IMR-90 (cell line): Measurements from ENCODE around the gene TXNDC11. TPM values are rescaled to one million over a fixed set of nuclear protein-coding genes. Genes with fewer than 3 reads are reported as not detected.

ENCODE experiments used
- ATAC-seq: fragments of 200-7000 bp; cut with Tn5 transposase; 2 replicates; pipeline ENCODE4 v1.9.1; 2020; ENCODE audit warnings: low read depth, mild to moderate bottlenecking, moderate library complexity
- BruUV-seq: library from RNA; stranded (reverse); fragments of 400-500 nt; replicated peaks from 2 replicates; lab custom pipeline; 2021; lab: Mats Ljungman, UMichigan
- CTCF ChIA-PET: fragments of 300-600 bp; formaldehyde crosslinking; extraction: SDS; loops from one replicate; lab custom pipeline; 2021; ENCODE audit warnings: antibody characterized with exemption; lab: Yijun Ruan, JAX
- POLR2A ChIA-PET: fragments of 300-600 bp; sonication (Branson Sonifier 250); formaldehyde crosslinking; loops from one replicate; lab custom pipeline; 2022; ENCODE audit warnings: antibody characterized with exemption; ENCODE audit not compliant: unreplicated experiment; lab: Charles Lee
- DNase-seq: peaks from one replicate; pipeline ENCODE4 v3.0.0; 2013
- H2AFZ ChIP-seq: replicated peaks from 2 replicates; pipeline ENCODE3; 2013; ENCODE audit warnings: low read length, mild to moderate bottlenecking; ENCODE audit not compliant: poor library complexity
- H2AK5ac ChIP-seq: 2 replicates; pipeline ENCODE4 v1.6.1; 2013; ENCODE audit warnings: low read depth, low read length, inconsistent platforms
- H2AK9ac ChIP-seq: replicated peaks from 2 replicates; pipeline ENCODE3; 2013; ENCODE audit warnings: mild to moderate bottlenecking, low read depth, low read length, moderate library complexity; ENCODE audit not compliant: poor library complexity
- H2BK120ac ChIP-seq: 2 replicates; pipeline ENCODE4 v1.6.1; 2013; ENCODE audit warnings: low read depth, low read length, inconsistent platforms
- H2BK15ac ChIP-seq: 3 replicates; pipeline ENCODE4 v1.6.1; 2013; ENCODE audit warnings: low read depth, low read length, inconsistent platforms
- H2BK20ac ChIP-seq: 2 replicates; pipeline ENCODE4 v1.6.1; 2013; ENCODE audit warnings: low read depth, mild to moderate bottlenecking, inconsistent platforms, low read length, moderate library complexity
- H2BK5ac ChIP-seq: 2 replicates; pipeline ENCODE4 v1.6.1; 2013; ENCODE audit warnings: mild to moderate bottlenecking, low read depth, low read length, inconsistent platforms; ENCODE audit not compliant: poor library complexity, severe bottlenecking
- H3K14ac ChIP-seq: replicated peaks from 2 replicates; pipeline ENCODE4 v1.6.1; 2013; ENCODE audit warnings: low read depth, low read length, inconsistent platforms
- H3K18ac ChIP-seq: 2 replicates; pipeline ENCODE4 v1.6.1; 2013; ENCODE audit warnings: low read depth, low read length, control low read depth
- H3K23ac ChIP-seq: 2 replicates; pipeline ENCODE4 v1.6.1; 2013; ENCODE audit warnings: low read depth, low read length, inconsistent platforms
- H3K27ac ChIP-seq: 2 replicates; pipeline ENCODE4 v1.5.1; 2013; ENCODE audit warnings: mild to moderate bottlenecking, control low read depth, low read length; ENCODE audit not compliant: insufficient read depth
- H3K27me3 ChIP-seq: 2 replicates; pipeline ENCODE4 v1.6.1; 2013; ENCODE audit warnings: low read length; ENCODE audit not compliant: control insufficient read depth, insufficient read depth
- H3K36me3 ChIP-seq: 2 replicates; pipeline ENCODE4 v1.6.1; 2013; ENCODE audit warnings: low read length, mixed read lengths; ENCODE audit not compliant: control insufficient read depth, insufficient read depth
- H3K4ac ChIP-seq: 2 replicates; pipeline ENCODE4 v1.6.1; 2013; ENCODE audit warnings: low read depth, low read length, inconsistent platforms
- H3K4me1 ChIP-seq: 2 replicates; pipeline ENCODE4 v1.6.1; 2013; ENCODE audit warnings: low read length, mixed read lengths; ENCODE audit not compliant: control insufficient read depth, insufficient read depth
- H3K4me2 ChIP-seq: 2 replicates; pipeline ENCODE4 v1.6.1; 2013; ENCODE audit warnings: low read depth, mild to moderate bottlenecking, control low read depth, low read length, moderate library complexity
- H3K4me3 ChIP-seq: 2 replicates; pipeline ENCODE4 v1.5.1; 2013; ENCODE audit warnings: low read depth, mild to moderate bottlenecking, control low read depth, low read length, moderate library complexity; ENCODE audit not compliant: insufficient read depth
- H3K56ac ChIP-seq: 2 replicates; pipeline ENCODE4 v1.6.1; 2013; ENCODE audit warnings: low read length, inconsistent platforms; ENCODE audit not compliant: insufficient read depth; ENCODE audit errors: extremely low read depth
- H3K79me1 ChIP-seq, 2 experiments: 2 replicates each; pipeline ENCODE4 v1.6.1; 2013; ENCODE audit warnings: low read length in 2 of 2, inconsistent platforms in 1 of 2, low read depth in 1 of 2
- H3K9ac ChIP-seq: 2 replicates; pipeline ENCODE4 v1.6.1; 2013; ENCODE audit warnings: low read depth, low read length, control low read depth
- H3K9me1 ChIP-seq: 2 replicates; pipeline ENCODE4 v1.6.1; 2013; ENCODE audit warnings: low read length, inconsistent platforms; ENCODE audit not compliant: insufficient read depth
- H3K9me3 ChIP-seq: 2 replicates; pipeline ENCODE4 v1.6.1; 2013; ENCODE audit warnings: low read length; ENCODE audit not compliant: control insufficient read depth, insufficient read depth
- H4K20me1 ChIP-seq: 2 replicates; pipeline ENCODE4 v1.6.1; 2013; ENCODE audit warnings: low read length, inconsistent platforms; ENCODE audit not compliant: insufficient read depth
- H4K5ac ChIP-seq: 2 replicates; pipeline ENCODE4 v1.6.1; 2013; ENCODE audit warnings: mild to moderate bottlenecking, low read depth, low read length, control low read depth
- H4K8ac ChIP-seq, 2 experiments: 2 replicates each; pipeline ENCODE4 v1.6.1; 2013; ENCODE audit warnings: low read depth in 2 of 2, low read length in 2 of 2, control low read depth in 1 of 2, inconsistent platforms in 1 of 2
- H4K91ac ChIP-seq: 2 replicates; pipeline ENCODE4 v1.6.1; 2013; ENCODE audit warnings: low read depth, low read length, inconsistent platforms; ENCODE audit not compliant: insufficient read depth
- BHLHE40 ChIP-seq: fragments of 150-350 bp; IDR thresholded peaks from 2 replicates; pipeline ENCODE4 v1.6.1; 2016; ENCODE audit warnings: mild to moderate bottlenecking, low read depth, low read length
- CEBPB ChIP-seq: IDR thresholded peaks from 2 replicates; pipeline ENCODE4 v1.6.1; 2012; ENCODE audit warnings: low read depth, low read length, improper control_type of control experiment
- CHD1 ChIP-seq: IDR thresholded peaks from 2 replicates; pipeline ENCODE4 v1.6.1; 2012; ENCODE audit warnings: low read depth, low read length, improper control_type of control experiment
- CTCF ChIP-seq: conservative IDR thresholded peaks from 2 replicates; pipeline ENCODE4 v1.5.1; 2012; ENCODE audit warnings: mild to moderate bottlenecking, low read depth, low read length, improper control_type of control experiment
- ELK1 ChIP-seq: fragments of 150-350 bp; IDR thresholded peaks from 2 replicates; pipeline ENCODE4 v1.6.1; 2016; ENCODE audit warnings: low read depth, mild to moderate bottlenecking, low read length, moderate library complexity, borderline replicate concordance
- MAFK ChIP-seq: IDR thresholded peaks from 2 replicates; pipeline ENCODE4 v1.6.1; 2012; ENCODE audit warnings: low read depth, low read length, improper control_type of control experiment
- MAZ ChIP-seq: IDR thresholded peaks from 2 replicates; pipeline ENCODE4 v1.6.1; 2012; ENCODE audit warnings: low read depth, mild to moderate bottlenecking, low read length, improper control_type of control experiment, moderate library complexity, borderline replicate concordance
- POLR2A ChIP-seq: IDR thresholded peaks from 2 replicates; pipeline ENCODE4 v1.6.1; 2012; ENCODE audit warnings: mild to moderate bottlenecking, low read depth, low read length
- RCOR1 ChIP-seq: IDR thresholded peaks from 2 replicates; pipeline ENCODE4 v1.6.1; 2012; ENCODE audit warnings: mild to moderate bottlenecking, low read length, improper control_type of control experiment; ENCODE audit not compliant: insufficient replicate concordance
- RFX5 ChIP-seq: IDR thresholded peaks from 2 replicates; pipeline ENCODE4 v1.8.0; 2012; ENCODE audit warnings: low read depth, mild to moderate bottlenecking, low read length, moderate library complexity
- SMC3 ChIP-seq: fragments of 150-350 bp; IDR thresholded peaks from 2 replicates; pipeline ENCODE4 v1.6.1; 2016; ENCODE audit warnings: low read depth, mild to moderate bottlenecking, antibody characterized with exemption, low read length, moderate library complexity
- USF2 ChIP-seq: fragments of 150-350 bp; IDR thresholded peaks from 2 replicates; pipeline ENCODE4 v1.6.1; 2017; ENCODE audit warnings: mild to moderate bottlenecking, antibody characterized with exemption, low read length, low read depth
- WGBS, 2 experiments: methylation state at CpG; one replicate each; pipeline versions ENCODE4 v1.1.5 to v1.1.7; 2013; ENCODE audit warnings: missing lambda C conversion rate in 2 of 2; ENCODE audit not compliant: insufficient read length in 1 of 2; ENCODE audit errors: extremely low coverage in 2 of 2; 5-methylcytosine and 5-hydroxymethylcytosine counted together
- dilution Hi-C: fragments of 300-500 bp; cut with HindIII; formaldehyde crosslinking; loops from one replicate; pipeline ENCODE4 v1.14.3; 2018; ENCODE audit warnings: low sequenced_read_pairs; ENCODE audit not compliant: unreplicated experiment
- in situ Hi-C: fragments of 300-500 bp; cut with MboI; formaldehyde crosslinking; loops from 3 replicates; pipeline ENCODE4 v1.14.3; 2019; ENCODE audit warnings: low sequenced_read_pairs, inconsistent platforms, mixed read lengths
- intact Hi-C: fragments of 100-400 bp; cut with micrococcal nuclease; formaldehyde crosslinking; loops from 2 replicates; pipeline ENCODE4 v1.10.0; 2022
- polyA plus RNA-seq, 3 experiments: library from polyadenylated mRNA; depleted of rRNA; stranded (reverse); fragments of >200 nt; gene quantifications; 2 replicates each; pipeline ENCODE4 v1.2.3, GENCODE V29; 2012; ENCODE audit warnings: low replicate concordance in 1 of 3
- total RNA-seq: library from RNA; depleted of rRNA; stranded (reverse); fragments of >200 nt; gene quantifications from 2 replicates; pipeline ENCODE4 v1.2.3, GENCODE V29; 2012

Gene TXNDC11
- total and polyA plus RNA-seq, 2 of the 4 experiments (the other 2 are of a cell fraction) = 25.3 to 42.9 TPM

DNA sequence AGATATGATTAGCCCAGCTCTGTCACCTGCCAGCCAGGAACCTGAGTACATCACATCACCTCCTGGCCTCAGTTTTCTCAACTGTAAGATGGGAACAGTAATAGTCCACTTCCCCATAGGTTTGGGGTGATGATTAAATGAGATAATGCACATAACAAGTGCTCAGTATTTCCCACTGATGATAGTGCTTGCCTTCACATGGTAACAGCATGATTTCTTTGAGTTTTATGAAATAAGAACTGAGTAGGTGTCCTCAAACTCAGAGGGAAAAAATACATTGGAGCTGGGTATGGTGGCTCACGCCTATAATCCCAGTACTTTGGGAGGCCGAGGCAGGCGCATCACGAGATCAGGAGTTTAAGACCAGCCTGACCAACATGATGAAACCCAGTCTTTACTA is 104.5 kb downstream of the TXNDC11 start (continued):
- TF ChIP-seq ELK1 (no peak), BHLHE40 (no peak), MAFK (no peak)

- in situ Hi-C loops = no loop called here
- H2BK120ac ChIP-seq = peak overlapping the region; percentile 76
- TF ChIP-seq RCOR1 (no peak), RFX5 (no peak), USF2 (no peak), MAZ (no peak), SMC3 (no peak), CHD1 (no peak), ELK1 (no peak), CEBPB (no peak), CTCF (no peak), POLR2A (no peak), BHLHE40 (no peak)
Measured at GRCh38 chr16:11637320-11637719, 105.3 kb downstream of the TXNDC11 start.

More at GRCh38 chr16:11637320-11637719, 105.3 kb downstream of the TXNDC11 start:
- H2AK5ac ChIP-seq = peak overlapping the region; percentile 93
- WGBS, 2 experiments = 100% methylated on average over 1 of the region's 5 CpGs; no CpG with 5 or more reads in 1 of the 2 experiments
- POLR2A ChIA-PET = no interaction called here
- peaks cover 3% of the 10 kb centered on the region; the same call in 1 of the 2 replicates for H4K20me1 ChIP-seq
- no peak overlapping the region for H3K56ac ChIP-seq
- no peak overlapping the region for H3K27ac ChIP-seq
- BruUV-seq = no TSS peak
- ATAC-seq (no peak), DNase-seq (no peak)
- CTCF ChIA-PET = no interaction called here
- peak overlapping the region; percentile 35 for H4K91ac ChIP-seq
- no peak overlapping the region for H3K23ac ChIP-seq
- H4K8ac ChIP-seq = peak overlapping the region in 1 of 2 experiments; percentile 50; a peak in 2 of 4 replicates
- intact Hi-C loops (no loop called here), dilution Hi-C loops (no loop called here)
- H3K4me2 ChIP-seq = no peak overlapping the region
- no peaks in the 10 kb centered on the region for H3K36me3 ChIP-seq
- H3K9ac ChIP-seq = no peak overlapping the region
- peak overlapping the region; percentile 37; the same call in 1 of the 2 replicates for H4K5ac ChIP-seq
- H3K14ac ChIP-seq = no peak overlapping the region
- peaks cover 29% of the 10 kb centered on the region for H3K4me1 ChIP-seq
- peak overlapping the region; percentile 35 for H2BK20ac ChIP-seq
- peak overlapping the region; percentile 17 for H3K4ac ChIP-seq
- no peak overlapping the region for H2BK5ac ChIP-seq
- no peaks in the 10 kb centered on the region; a peak in 1 of 4 replicates for H3K79me1 ChIP-seq
- no peak overlapping the region for H2AK9ac ChIP-seq
- no peaks in the 10 kb centered on the region for H3K9me3 ChIP-seq
- no peaks in the 10 kb centered on the region for H3K27me3 ChIP-seq
- H2BK15ac ChIP-seq = peak overlapping the region; percentile 66; the same call in 2 of the 3 replicates
- peak overlapping the region; percentile 4 for H2AFZ ChIP-seq
- no peak overlapping the region for H3K4me3 ChIP-seq
- H3K18ac ChIP-seq = peak overlapping the region; percentile 38
- peaks cover 12% of the 10 kb centered on the region for H3K9me1 ChIP-seq
